Trophoblast cell (in vitro differentiated cells and primary cell): ENCODE measurements around the gene DLGAP4.

Experiments used
- DNase-seq, 2 donors: peaks; one replicate each; pipeline ENCODE4 v3.0.0-alpha.2; 2016
- H2AFZ ChIP-seq: 2 replicates; pipeline ENCODE4 v1.6.1; 2013; ENCODE audit warnings: low read length, moderate library complexity, mild to moderate bottlenecking; ENCODE audit not compliant: insufficient read depth, poor library complexity
- H2AK5ac ChIP-seq: 2 replicates; pipeline ENCODE4 v1.6.1; 2013; ENCODE audit warnings: mild to moderate bottlenecking, low read length
- H2BK120ac ChIP-seq: 2 replicates; pipeline ENCODE4 v1.6.1; 2013; ENCODE audit warnings: low read length, mild to moderate bottlenecking, moderate library complexity; ENCODE audit not compliant: insufficient read depth, poor library complexity
- H2BK12ac ChIP-seq: 2 replicates; pipeline ENCODE4 v1.6.1; 2013; ENCODE audit warnings: mild to moderate bottlenecking, low read length, moderate library complexity
- H2BK5ac ChIP-seq: 2 replicates; pipeline ENCODE4 v1.6.1; 2013; ENCODE audit warnings: low read length, low read depth, moderate library complexity, mild to moderate bottlenecking; ENCODE audit not compliant: poor library complexity
- H3K14ac ChIP-seq: 2 replicates; pipeline ENCODE4 v1.6.1; 2013; ENCODE audit warnings: mild to moderate bottlenecking, low read length
- H3K18ac ChIP-seq: 2 replicates; pipeline ENCODE4 v1.6.1; 2013; ENCODE audit warnings: mild to moderate bottlenecking, low read length
- H3K23ac ChIP-seq: 2 replicates; pipeline ENCODE4 v1.6.1; 2013; ENCODE audit warnings: low read length
- H3K27ac ChIP-seq: 2 replicates; pipeline ENCODE4 v1.5.1; 2013; ENCODE audit warnings: low read depth, mild to moderate bottlenecking, inconsistent platforms, low read length, moderate library complexity
- H3K27me3 ChIP-seq: 2 replicates; pipeline ENCODE4 v1.6.1; 2013; ENCODE audit warnings: inconsistent platforms, mild to moderate bottlenecking, low read length, moderate library complexity; ENCODE audit not compliant: insufficient read depth
- H3K36me3 ChIP-seq, 2 experiments: 1 replicate in 1 of 2; 2 replicates in 1 of 2; pipeline ENCODE4 v1.6.1; 2013; ENCODE audit warnings: low read length in 2 of 2, mild to moderate bottlenecking in 2 of 2, moderate library complexity in 1 of 2; ENCODE audit not compliant: insufficient read depth in 2 of 2, control insufficient read depth in 1 of 2
- H3K4ac ChIP-seq: 2 replicates; pipeline ENCODE4 v1.6.1; 2013; ENCODE audit warnings: low read depth, mild to moderate bottlenecking, low read length, moderate library complexity
- H3K4me1 ChIP-seq, 2 experiments: 1 replicate in 1 of 2; 2 replicates in 1 of 2; pipeline ENCODE4 v1.6.1; 2013; ENCODE audit warnings: low read length in 2 of 2, mild to moderate bottlenecking in 2 of 2, moderate library complexity in 1 of 2; ENCODE audit not compliant: insufficient read depth in 2 of 2, control insufficient read depth in 1 of 2
- H3K4me2 ChIP-seq: 2 replicates; pipeline ENCODE4 v1.6.1; 2013; ENCODE audit warnings: inconsistent platforms, mild to moderate bottlenecking, low read length, moderate library complexity
- H3K4me3 ChIP-seq: 2 replicates; pipeline ENCODE4 v1.5.1; 2013; ENCODE audit warnings: mild to moderate bottlenecking, low read depth, low read length, inconsistent platforms
- H3K79me1 ChIP-seq: one replicate; pipeline ENCODE4 v1.6.1; 2013; ENCODE audit warnings: low read length
- H3K79me2 ChIP-seq: 2 replicates; pipeline ENCODE4 v1.6.1; 2013; ENCODE audit warnings: low read length, mild to moderate bottlenecking; ENCODE audit not compliant: control insufficient read depth, insufficient read depth, poor library complexity
- H3K9ac ChIP-seq: 2 replicates; pipeline ENCODE4 v1.6.1; 2013; ENCODE audit warnings: mild to moderate bottlenecking, low read length
- H3K9me3 ChIP-seq: 2 replicates; pipeline ENCODE4 v1.6.1; 2013; ENCODE audit warnings: low read depth, mild to moderate bottlenecking, control low read depth, inconsistent platforms, low read length; ENCODE audit not compliant: insufficient read depth
- H4K12ac ChIP-seq: 2 replicates; pipeline ENCODE4 v1.6.1; 2013; ENCODE audit warnings: low read depth, mild to moderate bottlenecking, low read length, moderate library complexity
- H4K8ac ChIP-seq: 2 replicates; pipeline ENCODE4 v1.6.1; 2013; ENCODE audit warnings: low read depth, mild to moderate bottlenecking, low read length, moderate library complexity
- H4K91ac ChIP-seq: one replicate; pipeline ENCODE4 v1.6.1; 2013; ENCODE audit warnings: low read depth, mild to moderate bottlenecking, low read length, moderate library complexity
- WGBS: extraction: QIAGEN DNeasy Blood & Tissue Kit; methylation state at CpG from one replicate; pipeline ENCODE4 v1.1.7; 2013; ENCODE audit warnings: missing lambda C conversion rate; ENCODE audit not compliant: insufficient read length, insufficient coverage; ENCODE audit errors: extremely low coverage; 5-methylcytosine and 5-hydroxymethylcytosine counted together

Gene DLGAP4

GRCh38 chr20:36549942-36550789, 244.0 kb downstream of the DLGAP4 start:
- H3K4ac ChIP-seq = no peak overlapping the region
- no peaks in the 10 kb centered on the region for H3K79me2 ChIP-seq
- no peaks in the 10 kb centered on the region for H3K79me1 ChIP-seq
- H3K4me3 ChIP-seq = no peak overlapping the region
- H3K27me3 ChIP-seq = no peaks in the 10 kb centered on the region
- H2AFZ ChIP-seq = no peak overlapping the region
- H4K8ac ChIP-seq = no peak overlapping the region
- WGBS = no CpG with 5 or more reads among the region's 16 CpGs
- no peak overlapping the region for H2AK5ac ChIP-seq
- no peak overlapping the region for H3K14ac ChIP-seq
- H3K23ac ChIP-seq = no peak overlapping the region
- H4K91ac ChIP-seq = no peak overlapping the region
- H2BK12ac ChIP-seq = no peak overlapping the region
- no peak for DNase-seq
- no peak overlapping the region for H2BK120ac ChIP-seq
- H3K9ac ChIP-seq = no peak overlapping the region
- no peak overlapping the region for H2BK5ac ChIP-seq
- peak overlapping the region; percentile 15 for H4K12ac ChIP-seq
- peaks cover 0 to 4% of the 10 kb centered on the region in 2 experiments for H3K4me1 ChIP-seq
- no peak overlapping the region for H3K18ac ChIP-seq
- no peak overlapping the region for H3K4me2 ChIP-seq
- peaks cover 34 to 39% of the 10 kb centered on the region in 2 experiments for H3K36me3 ChIP-seq
- no peak overlapping the region for H3K27ac ChIP-seq
- H3K9me3 ChIP-seq = peaks cover 2% of the 10 kb centered on the region

- no peaks in the 10 kb centered on the region for H3K79me1 ChIP-seq
- H2AFZ ChIP-seq = no peak overlapping the region
- H4K12ac ChIP-seq = no peak overlapping the region
- no peak overlapping the region for H2BK12ac ChIP-seq
- WGBS = no CpG with 5 or more reads among the region's 15 CpGs
- H2BK120ac ChIP-seq = no peak overlapping the region
- H3K4me1 ChIP-seq = peaks cover 0 to 4% of the 10 kb centered on the region in 2 experiments
- H3K4me2 ChIP-seq = no peak overlapping the region
- peak overlapping the region; percentile 31 for H4K8ac ChIP-seq
- H2BK5ac ChIP-seq = no peak overlapping the region
- H4K91ac ChIP-seq = no peak overlapping the region
- H3K14ac ChIP-seq = no peak overlapping the region
- H3K9me3 ChIP-seq = peaks cover 2% of the 10 kb centered on the region
- no peaks in the 10 kb centered on the region for H3K27me3 ChIP-seq
- H3K18ac ChIP-seq = no peak overlapping the region
- H3K79me2 ChIP-seq = no peaks in the 10 kb centered on the region
- no peak overlapping the region for H3K4ac ChIP-seq
- peaks cover 33 to 36% of the 10 kb centered on the region in 2 experiments for H3K36me3 ChIP-seq
- H3K27ac ChIP-seq = no peak overlapping the region
- no peak overlapping the region for H2AK5ac ChIP-seq
- DNase-seq = no peak
- no peak overlapping the region for H3K4me3 ChIP-seq
- H3K9ac ChIP-seq = no peak overlapping the region
- H3K23ac ChIP-seq = no peak overlapping the region
Measured at GRCh38 chr20:36550790-36551299, 244.7 kb downstream of the DLGAP4 start.

- Histone ChIP-seq H3K9me3 (peaks cover under 1% of the 10 kb centered on the region), H2AFZ (no peak overlapping the region), H3K27ac (no peak overlapping the region), H3K4me2 (no peak overlapping the region), H2BK5ac (no peak overlapping the region), H2AK5ac (no peak overlapping the region), H3K4ac (no peak overlapping the region), H2BK120ac (no peak overlapping the region), H3K36me3 (no peaks in the 10 kb centered on the region), H4K91ac (no peak overlapping the region), H3K79me1 (no peaks in the 10 kb centered on the region), H3K18ac (no peak overlapping the region), H3K23ac (no peak overlapping the region), H4K8ac (no peak overlapping the region), H3K27me3 (no peaks in the 10 kb centered on the region), H3K4me3 (no peak overlapping the region), H3K14ac (no peak overlapping the region), H3K9ac (no peak overlapping the region), H3K79me2 (no peaks in the 10 kb centered on the region), H4K12ac (no peak overlapping the region), H2BK12ac (no peak overlapping the region), H3K4me1 (no peaks in the 10 kb centered on the region)
- no peak for DNase-seq
- WGBS = no CpG with 5 or more reads among the region's 2 CpGs
Measured at GRCh38 chr20:36555248-36555647, 249.1 kb downstream of the DLGAP4 start.

- Histone ChIP-seq H3K79me2 (no peaks in the 10 kb centered on the region), H3K27ac (no peak overlapping the region), H3K4ac (no peak overlapping the region), H3K9ac (no peak overlapping the region), H2BK5ac (no peak overlapping the region), H3K4me1 (no peaks in the 10 kb centered on the region), H3K4me2 (no peak overlapping the region), H3K9me3 (peaks cover 3% of the 10 kb centered on the region), H3K4me3 (no peak overlapping the region), H4K12ac (no peak overlapping the region), H3K14ac (no peak overlapping the region), H3K18ac (no peak overlapping the region), H2AK5ac (no peak overlapping the region), H3K23ac (no peak overlapping the region), H3K79me1 (no peaks in the 10 kb centered on the region), H3K36me3 (no peaks in the 10 kb centered on the region), H2BK120ac (no peak overlapping the region), H3K27me3 (no peaks in the 10 kb centered on the region), H4K91ac (no peak overlapping the region), H2AFZ (no peak overlapping the region), H2BK12ac (no peak overlapping the region), H4K8ac (no peak overlapping the region)
- no peak for DNase-seq
- WGBS = no CpG with 5 or more reads among the region's 2 CpGs
Measured at GRCh38 chr20:36562724-36563123, 256.6 kb downstream of the DLGAP4 start.
